Left cardiac atrium (tissue), 4 donors: ENCODE data around the gene ERFE. TPM values are rescaled to one million over a fixed set of nuclear protein-coding genes. Genes with fewer than 3 reads are reported as not detected.
"Not testable (repeated sequence)": the region's sequence is repeated elsewhere in the genome, so short reads cannot be mapped to it uniquely, and the experiment has no call there.

Source experiments
- ATAC-seq, 2 donors: fragments of 200-7000 bp; cut with Tn5 transposase; one replicate each; pipeline ENCODE4 v1.9.1; 2020; ENCODE audit warnings: mild to moderate bottlenecking in 2 of 2, moderate library complexity in 2 of 2
- DNase-seq: peaks from one replicate; pipeline ENCODE4 v3.0.0-alpha.2; 2020
- intact Hi-C, 2 donors: fragments of 100-400 bp; cut with DNase I; formaldehyde crosslinking; loops; one replicate each; pipeline versions ENCODE4 v1.14.1 to v1.15.1; 2022 to 2023
- long read RNA-seq: library from polyadenylated mRNA; unstranded; transcript quantifications from one replicate; pipeline ENCODE4 v2.0.0, GENCODE V29; 2021
- total RNA-seq, 2 donors: library from RNA; stranded (reverse); fragmentation: NEBNext Ultra II Directional; extraction: Animal tissue kit (Norgen Biotek cat#: 25700); gene quantifications; one replicate each; pipeline ENCODE4 v1.2.1, GENCODE V29; 2021
- donor health status: DM: no; HTN: yes; CAD: no.
- donor health status: DM: no; HTN: yes; CAD: no; lungs with severe emphysema.
- donor health status: DM: yes; HTN: yes; CAD: no.
- donor health status: Dilated cardiomyopathy.

ERFE gene
- 1 to 10 TPM in 1 of 2 donors, not detected in 1; 1.2 TPM for total RNA-seq
- long read RNA-seq: 0 reads

DNA sequence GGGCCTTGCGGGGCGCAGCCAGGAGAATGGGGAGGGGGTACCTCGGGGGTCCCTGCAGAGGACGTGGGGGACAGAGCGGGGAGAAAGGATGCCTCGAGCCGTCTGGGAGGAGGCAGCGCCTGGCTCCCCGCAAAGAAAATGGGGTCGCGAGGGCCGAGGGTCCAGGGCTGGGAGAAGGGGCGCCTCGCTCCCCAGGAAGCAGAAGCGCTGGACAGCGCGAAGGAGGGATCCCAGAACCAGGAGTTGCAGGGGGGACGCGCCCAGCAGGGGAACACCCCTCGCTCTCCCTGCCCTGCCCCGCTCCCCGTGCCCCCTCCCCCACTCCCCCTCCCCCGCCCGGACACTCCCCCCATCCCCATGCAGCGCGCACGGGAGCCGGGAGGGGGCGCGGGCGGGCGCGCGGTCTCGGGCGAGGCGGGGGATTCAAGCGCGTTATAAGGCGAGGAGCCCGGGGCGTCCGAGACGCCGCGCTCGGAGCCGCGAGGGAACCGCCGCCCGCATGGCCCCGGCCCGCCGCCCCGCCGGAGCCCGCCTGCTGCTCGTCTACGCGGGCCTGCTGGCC is at the start of gene ERFE:
Gene ERFE (plus strand): TSS at position 462 of the 562 bp plus-strand sequence. CDS start 38 bp downstream, at position 500.
- peak; percentile 38 for DNase-seq

GRCh38 chr2:238113611-238114010 is 45.2 kb upstream of the ERFE start:
- intact Hi-C loops: no loop called here
- ATAC-seq (no peak), DNase-seq (no peak)

More for the DNA sequence above, at the start of gene ERFE:
- peak; percentile 22 to 48 for ATAC-seq
- intact Hi-C loops: no loop called here

DNA sequence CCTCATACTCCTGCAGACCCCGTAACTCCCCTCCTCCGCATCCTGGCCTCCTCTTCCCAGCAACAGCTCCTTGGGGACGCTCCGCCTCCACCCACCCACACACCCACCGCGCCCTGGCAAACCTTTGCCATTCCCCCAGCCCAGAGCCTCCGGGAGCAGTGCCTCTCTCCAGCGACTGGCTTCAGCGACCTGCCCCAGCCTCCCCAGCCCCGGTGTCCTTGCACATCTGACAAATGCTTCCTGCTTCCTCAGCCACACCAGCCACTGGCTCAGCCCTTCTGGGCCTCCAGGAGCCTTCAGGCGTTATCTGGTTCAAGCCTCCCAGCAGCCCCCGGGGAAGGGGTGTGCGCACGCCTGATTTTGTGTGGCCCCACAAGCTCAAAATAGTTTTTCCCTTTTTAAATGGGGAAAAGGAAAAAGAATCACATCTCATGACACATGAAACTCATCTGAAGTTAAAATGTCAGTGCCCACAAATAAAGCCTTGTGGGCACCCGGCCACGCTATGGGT is 44.4 kb upstream of the ERFE start:
- intact Hi-C loops: no loop called here
- DNase-seq (peak; percentile 12), ATAC-seq (no peak)

- intact Hi-C loops: no loop called here
- ATAC-seq (no peak), DNase-seq (no peak)
These were observed 43.7 kb upstream of the ERFE start for GRCh38 chr2:238114851-238115660.

GRCh38 chr2:238115709-238116108 is 43.1 kb upstream of the ERFE start:
- DNase-seq, intact Hi-C loops, ATAC-seq: not testable (repeated sequence)

DNA sequence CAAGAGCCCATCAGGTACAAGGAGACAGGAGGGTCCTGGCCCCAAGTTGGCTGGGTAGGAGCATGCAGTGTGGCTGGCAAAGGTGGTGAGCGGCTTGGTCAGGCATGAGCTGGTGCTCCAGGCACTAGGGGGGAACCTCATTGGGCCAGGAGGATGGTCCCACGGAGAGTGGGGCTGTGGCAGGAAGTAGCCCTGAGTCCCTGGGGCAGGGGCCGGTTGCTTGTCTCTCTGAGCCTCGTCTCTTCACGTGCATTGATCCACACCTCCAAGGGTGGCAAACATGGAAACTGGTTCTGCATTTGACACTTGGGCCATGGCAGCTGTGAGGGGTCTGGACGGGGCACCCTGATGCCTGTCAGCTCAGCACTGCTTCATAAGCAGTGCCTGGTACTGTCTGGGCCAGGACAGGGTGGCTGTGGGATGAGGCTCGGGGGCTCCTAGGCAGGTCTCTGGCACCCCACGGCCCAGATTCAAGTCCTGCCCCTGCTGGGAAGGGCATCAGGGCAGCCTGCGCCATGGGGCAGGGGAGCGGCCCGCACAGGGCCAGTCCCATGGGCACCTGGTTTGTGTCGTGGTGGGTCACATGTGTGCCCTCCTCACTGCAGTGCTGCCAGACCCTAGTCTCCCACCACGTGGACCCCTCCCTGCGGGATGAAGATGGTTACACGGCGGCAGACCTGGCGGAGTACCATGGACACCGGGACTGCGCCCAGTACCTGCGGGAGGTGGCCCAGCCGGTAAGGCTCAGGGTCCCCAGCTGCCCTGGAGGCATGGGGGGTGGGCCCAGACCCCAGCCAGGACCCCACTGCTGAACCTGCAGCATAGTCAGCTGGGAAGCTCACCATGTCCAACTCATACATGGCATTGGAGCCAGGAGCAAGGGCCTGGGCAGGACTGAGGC is 42.2 kb upstream of the ERFE start:
- no peak for ATAC-seq
- intact Hi-C loops: no loop called here
- DNase-seq: peak; percentile 11

DNA sequence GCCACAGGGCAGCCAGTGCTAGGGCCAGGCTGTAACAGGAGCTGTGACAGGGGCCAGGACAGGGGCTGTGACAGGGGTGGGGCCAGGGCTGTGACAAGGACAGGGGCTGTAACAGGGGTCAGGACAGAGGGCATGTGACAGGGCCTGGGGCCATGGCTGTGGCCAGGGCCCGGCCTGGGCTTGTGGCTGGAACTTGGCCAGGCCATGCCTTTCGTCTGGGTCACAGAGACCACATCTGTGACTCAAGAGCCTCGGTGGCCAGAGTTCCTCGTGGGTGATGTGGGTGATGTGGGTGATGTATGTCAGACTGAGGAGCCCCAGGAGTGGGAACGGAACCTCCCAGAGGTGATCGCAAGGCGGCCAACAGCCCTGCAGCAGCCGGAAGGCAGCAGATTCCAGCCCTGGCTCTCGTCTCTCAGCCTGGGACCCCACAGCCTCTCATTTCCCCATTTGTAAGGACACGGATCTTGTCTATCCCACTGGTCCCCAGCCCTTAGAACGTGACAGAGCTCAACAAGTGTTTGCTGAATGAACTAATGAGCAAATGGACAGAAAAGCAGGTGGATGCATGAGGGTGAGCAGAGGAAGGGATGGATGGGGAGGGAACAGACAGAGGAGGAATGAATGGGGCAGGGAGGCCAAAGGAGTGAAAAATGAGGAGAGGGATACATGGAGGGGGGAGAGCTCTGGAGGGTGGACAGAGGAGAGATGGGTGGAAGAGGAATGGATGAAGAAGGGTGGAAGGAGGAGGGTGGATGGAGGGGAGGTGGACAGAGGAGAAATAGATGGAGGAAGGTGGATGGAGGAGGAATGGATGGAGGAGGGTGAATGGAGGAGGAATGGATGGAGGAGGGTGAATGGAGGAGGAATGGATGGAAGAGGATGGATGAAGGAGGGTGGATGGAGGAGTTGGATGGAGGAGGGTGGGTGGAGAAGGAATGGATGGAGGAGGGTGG is 41.3 kb upstream of the ERFE start:
- DNase-seq (peak; percentile 14), ATAC-seq (no peak)
- intact Hi-C loops: no loop called here

DNA sequence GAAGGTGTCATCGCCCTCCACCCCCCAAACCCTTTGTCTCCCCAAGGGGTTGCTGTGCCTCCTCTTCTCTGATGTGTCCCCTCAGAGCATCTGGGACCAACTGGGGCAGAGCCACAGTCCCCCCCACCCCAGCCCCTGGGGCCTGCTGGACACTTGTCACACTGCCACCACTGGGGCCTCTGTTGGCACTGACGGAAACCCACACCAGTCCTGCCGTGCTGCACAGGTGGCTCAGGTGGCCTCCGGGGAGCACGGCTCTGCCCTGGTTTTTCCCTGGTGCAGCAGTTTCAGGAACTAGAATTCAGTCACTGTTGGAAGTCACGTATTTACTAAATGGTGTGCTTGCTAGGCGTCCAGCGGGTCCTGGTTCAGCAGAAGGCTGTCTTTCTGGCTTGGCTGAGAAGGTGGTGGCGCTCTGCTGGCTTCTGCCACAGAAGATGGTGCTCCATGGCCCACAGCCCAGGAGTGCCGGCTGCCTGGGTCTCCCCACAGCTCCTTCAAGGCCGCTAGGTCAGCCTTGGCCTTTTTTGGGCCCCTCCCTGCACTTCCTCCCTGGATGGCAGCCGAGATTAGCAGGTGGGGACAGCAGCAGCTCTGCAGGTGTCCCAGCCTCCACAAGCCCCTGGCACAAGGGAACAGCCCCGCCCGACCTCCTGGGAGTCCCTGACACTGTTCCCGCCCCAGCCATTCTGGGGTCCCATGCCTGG is 38.9 kb upstream of the ERFE start:
- intact Hi-C loops: no loop called here
- DNase-seq: peak; percentile 14
- ATAC-seq: no peak

GRCh38 chr2:238120463-238121298 is 38.1 kb upstream of the ERFE start:
- DNase-seq: peak; percentile 30
- intact Hi-C loops: no loop called here
- peak; percentile 45 to 78 for ATAC-seq

DNA sequence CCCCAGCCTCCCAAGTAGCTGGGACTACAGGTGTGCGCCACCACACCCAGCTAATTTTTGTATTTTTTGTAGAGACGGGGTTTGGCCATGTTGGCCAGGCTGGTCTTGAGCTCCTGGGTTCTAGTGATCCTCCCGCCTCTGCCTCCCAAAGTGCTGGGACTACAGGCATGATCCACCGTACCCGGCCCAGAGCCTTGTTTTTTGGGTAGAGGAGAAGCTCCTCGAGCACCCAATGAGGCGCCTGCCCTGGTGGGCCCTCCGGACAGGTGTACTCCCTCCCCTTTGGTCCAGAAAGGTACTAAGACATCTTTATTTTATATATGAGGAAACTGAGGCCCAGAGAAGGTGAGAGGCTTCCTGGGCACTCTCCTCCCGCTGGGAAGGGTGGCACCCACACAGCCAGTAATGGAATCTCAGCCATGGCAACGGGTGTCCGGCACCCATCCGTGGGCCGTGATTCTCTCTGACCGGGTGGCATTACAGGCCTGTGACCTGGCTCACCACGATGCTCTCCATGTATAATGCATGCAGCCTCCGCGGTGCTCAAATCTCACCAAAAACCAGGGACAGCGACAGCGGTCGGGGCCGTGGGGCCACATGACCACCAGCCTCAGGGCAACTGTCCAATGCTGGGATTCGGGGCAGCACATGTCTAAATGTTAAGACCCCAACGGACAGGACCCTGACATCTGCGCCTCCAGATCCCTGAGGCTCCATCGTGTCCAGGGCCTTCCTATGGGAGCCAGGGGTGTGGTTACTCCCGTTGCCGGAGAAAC is 37.1 kb upstream of the ERFE start:
- ATAC-seq (no peak), DNase-seq (peak; percentile 12)
- intact Hi-C loops: no loop called here

GRCh38 chr2:238122287-238123217 is 36.2 kb upstream of the ERFE start:
- intact Hi-C loops: no loop called here
- no peak for ATAC-seq
- DNase-seq: peak; percentile 14

DNA sequence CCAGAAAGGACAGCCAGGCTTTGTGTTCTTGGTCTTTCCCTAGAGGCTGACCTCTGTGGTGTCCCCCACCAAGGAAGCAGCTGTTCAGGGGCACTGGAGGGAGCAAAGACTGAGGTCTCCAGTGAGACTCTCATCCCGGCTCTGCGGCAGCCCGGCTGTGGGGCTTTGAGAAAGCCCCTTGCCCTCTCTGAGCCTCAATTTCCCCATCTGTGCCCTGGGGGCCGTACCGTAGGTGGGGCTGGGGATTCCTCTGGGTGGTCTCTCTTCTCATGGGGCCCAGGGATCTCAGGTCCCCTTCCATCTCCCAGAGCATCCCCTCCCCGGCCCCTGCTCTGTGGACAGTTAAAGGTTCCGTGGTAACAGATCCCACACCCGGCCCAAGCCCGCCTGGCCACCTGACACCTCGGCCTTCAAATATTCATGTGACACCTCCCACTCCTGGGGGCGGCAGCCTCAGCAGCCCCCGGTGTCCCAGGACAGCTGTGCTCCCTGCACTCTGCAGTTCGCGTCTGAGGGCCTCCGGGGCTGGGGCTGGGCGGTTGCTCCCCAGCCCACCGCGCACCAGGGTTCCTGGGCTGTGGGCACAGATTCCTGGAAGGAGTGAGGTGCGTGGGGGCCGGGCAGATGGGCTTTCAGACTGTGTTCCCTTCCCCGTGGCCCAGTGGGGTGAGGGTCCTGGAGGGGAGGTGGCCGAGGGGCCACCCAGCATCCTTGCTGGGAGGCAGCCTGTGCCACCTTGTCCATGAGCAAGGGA is 35.4 kb upstream of the ERFE start:
- DNase-seq: peak; percentile 19
- intact Hi-C loops: no loop called here

GRCh38 chr2:238123991-238124470 is 34.7 kb upstream of the ERFE start:
- no peak for ATAC-seq
- intact Hi-C loops: no loop called here
- DNase-seq: no peak

More for the DNA sequence above, 35.4 kb upstream of the ERFE start:
- no peak for ATAC-seq

DNA sequence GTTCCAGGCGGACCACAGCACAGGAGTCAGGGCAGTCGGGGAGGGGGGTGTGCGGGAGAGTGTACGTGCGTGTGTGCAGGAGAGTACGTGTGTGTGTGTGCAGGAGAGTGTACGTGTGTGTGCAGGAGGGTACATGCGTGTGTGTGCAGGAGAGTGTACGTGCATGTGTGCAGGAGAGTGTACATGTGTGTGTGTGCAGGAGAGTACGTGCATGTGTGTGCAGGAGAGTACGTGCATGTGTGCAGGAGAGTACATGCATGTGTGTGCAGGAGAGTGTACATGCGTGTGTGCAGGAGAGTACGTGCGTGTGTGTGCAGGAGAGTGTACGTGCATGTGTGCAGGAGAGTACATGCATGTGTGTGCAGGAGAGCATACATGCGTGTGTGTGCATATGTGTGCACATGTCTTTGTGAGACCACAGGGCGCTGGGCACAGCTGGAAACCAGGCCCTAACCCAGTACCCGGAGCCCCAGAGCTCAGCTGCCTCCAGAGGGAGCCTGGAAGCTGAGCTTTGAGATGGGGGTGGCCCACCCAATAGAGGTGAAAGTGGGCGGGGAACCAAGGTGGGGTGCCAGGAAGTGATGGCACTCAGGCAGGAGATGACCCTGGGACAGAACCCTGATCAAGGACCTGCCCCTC is 34.2 kb upstream of the ERFE start:
- ATAC-seq (no peak), DNase-seq (no peak)
- intact Hi-C loops: no loop called here
